SHP77 (cell line): ENCODE data around the gene LTB4R2.

ENCODE experiments used
- DNase-seq, 2 experiments: peaks; one replicate each; lab custom pipeline; 2025; lab: John Stamatoyannopoulos, UW

Gene LTB4R2

GRCh38 chr14:24321212-24321975, 11.5 kb downstream of the LTB4R2 start:
- no peak for DNase-seq

- no peak for DNase-seq
Measured at GRCh38 chr14:24322672-24323071, 12.7 kb downstream of the LTB4R2 start.

GRCh38 chr14:24323341-24323740, 13.4 kb downstream of the LTB4R2 start:
- no peak for DNase-seq

GRCh38 chr14:24324024-24324423, 14.1 kb downstream of the LTB4R2 start:
- no peak for DNase-seq

- no peak for DNase-seq
Measured at GRCh38 chr14:24325041-24325530, 15.1 kb downstream of the LTB4R2 start.

GRCh38 chr14:24325963-24326362, 16.0 kb downstream of the LTB4R2 start:
- no peak for DNase-seq

GRCh38 chr14:24327303-24327702, 17.4 kb downstream of the LTB4R2 start:
- DNase-seq = no peak

GRCh38 chr14:24327914-24328313, 18.0 kb downstream of the LTB4R2 start:
- peak; percentile 6 to 9 for DNase-seq

- DNase-seq = no peak
Measured at GRCh38 chr14:24329073-24329663, 19.2 kb downstream of the LTB4R2 start.

- no peak for DNase-seq
Measured at GRCh38 chr14:24329736-24330135, 19.8 kb downstream of the LTB4R2 start.

- no peak for DNase-seq
Measured at GRCh38 chr14:24330973-24331674, 21.2 kb downstream of the LTB4R2 start.

- DNase-seq = peak in 1 of 2 experiments; percentile 49
Measured at GRCh38 chr14:24331731-24332267, 21.9 kb downstream of the LTB4R2 start.

GRCh38 chr14:24332268-24332993, 22.5 kb downstream of the LTB4R2 start:
- peak; percentile 74 to 76 for DNase-seq

GRCh38 chr14:24334431-24335291, 24.7 kb downstream of the LTB4R2 start, which contains the start of gene ADCY4:
Gene ADCY4 (minus strand): TSS chr14:24335071. CDS start chr14:24334652, 419 bp downstream.
- DNase-seq = no peak

- no peak for DNase-seq
Measured at GRCh38 chr14:24335461-24336171, 25.7 kb downstream of the LTB4R2 start.

- no peak for DNase-seq
Measured at GRCh38 chr14:24337144-24337823, 27.3 kb downstream of the LTB4R2 start.

GRCh38 chr14:24337824-24338175, 27.9 kb downstream of the LTB4R2 start:
- no peak for DNase-seq

GRCh38 chr14:24338843-24339242, 28.9 kb downstream of the LTB4R2 start:
- no peak for DNase-seq

GRCh38 chr14:24339284-24340151, 29.6 kb downstream of the LTB4R2 start, which contains the start of gene RIPK3:
Gene RIPK3 (minus strand): TSS chr14:24339991. CDS start chr14:24339826, 165 bp downstream.
- DNase-seq = no peak
